ENCODE measurements around the gene ANKRD42.

The ANKRD42 gene

DNA sequence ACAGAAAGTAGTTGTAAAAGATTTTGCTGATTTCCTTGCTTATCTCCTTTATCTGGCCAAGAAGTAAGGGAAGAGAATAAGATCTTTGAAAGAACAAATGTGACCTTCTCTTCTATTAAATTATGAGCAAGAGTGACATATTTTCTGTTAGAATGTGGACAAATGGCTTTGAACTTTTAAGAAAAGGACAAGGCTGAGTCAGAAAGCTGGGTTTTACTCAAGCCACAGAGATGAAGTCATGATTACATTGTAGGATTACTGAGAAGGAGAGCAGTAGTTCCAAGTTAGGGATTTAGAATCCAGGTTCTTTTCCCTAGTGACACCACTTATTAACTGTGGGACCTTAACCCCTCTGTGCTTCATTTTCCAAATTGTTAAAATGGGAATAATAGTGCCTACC is 79.1 kb downstream of the ANKRD42 start:
- Histone ChIP-seq H3K4me1 (no peaks in the 10 kb centered on the region), H3K27me3 (no peaks in the 10 kb centered on the region), H3K9me3 (no peaks in the 10 kb centered on the region), H3K4me3 (ENCODE audit: low read depth, low read length) (no peak overlapping the region), H3K36me3 (peaks cover 20% of the 10 kb centered on the region)
- TF ChIP-seq, protein P1, sequence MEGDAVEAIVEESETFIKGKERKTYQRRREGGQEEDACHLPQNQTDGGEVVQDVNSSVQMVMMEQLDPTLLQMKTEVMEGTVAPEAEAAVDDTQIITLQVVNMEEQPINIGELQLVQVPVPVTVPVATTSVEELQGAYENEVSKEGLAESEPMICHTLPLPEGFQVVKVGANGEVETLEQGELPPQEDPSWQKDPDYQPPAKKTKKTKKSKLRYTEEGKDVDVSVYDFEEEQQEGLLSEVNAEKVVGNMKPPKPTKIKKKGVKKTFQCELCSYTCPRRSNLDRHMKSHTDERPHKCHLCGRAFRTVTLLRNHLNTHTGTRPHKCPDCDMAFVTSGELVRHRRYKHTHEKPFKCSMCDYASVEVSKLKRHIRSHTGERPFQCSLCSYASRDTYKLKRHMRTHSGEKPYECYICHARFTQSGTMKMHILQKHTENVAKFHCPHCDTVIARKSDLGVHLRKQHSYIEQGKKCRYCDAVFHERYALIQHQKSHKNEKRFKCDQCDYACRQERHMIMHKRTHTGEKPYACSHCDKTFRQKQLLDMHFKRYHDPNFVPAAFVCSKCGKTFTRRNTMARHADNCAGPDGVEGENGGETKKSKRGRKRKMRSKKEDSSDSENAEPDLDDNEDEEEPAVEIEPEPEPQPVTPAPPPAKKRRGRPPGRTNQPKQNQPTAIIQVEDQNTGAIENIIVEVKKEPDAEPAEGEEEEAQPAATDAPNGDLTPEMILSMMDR (IDR thresholded peaks at IDR 0.05; ENCODE audit: low read depth, low read length), result no peak
- DNase-seq, result no peak

- H3K27me3 ChIP-seq, result no peaks in the 10 kb centered on the region
- H3K4me1 ChIP-seq, result no peaks in the 10 kb centered on the region
- TF ChIP-seq, protein P1 (IDR thresholded peaks at IDR 0.05; ENCODE audit: low read depth, low read length), result no peak
- H3K36me3 ChIP-seq, result peaks cover 26% of the 10 kb centered on the region
- no peak overlapping the region for H3K4me3 ChIP-seq (ENCODE audit: low read depth, low read length)
- H3K9me3 ChIP-seq, result no peaks in the 10 kb centered on the region
- DNase-seq, result no peak
Measured at GRCh38 chr11:83275888-83276641, 82.6 kb downstream of the ANKRD42 start.

DNA sequence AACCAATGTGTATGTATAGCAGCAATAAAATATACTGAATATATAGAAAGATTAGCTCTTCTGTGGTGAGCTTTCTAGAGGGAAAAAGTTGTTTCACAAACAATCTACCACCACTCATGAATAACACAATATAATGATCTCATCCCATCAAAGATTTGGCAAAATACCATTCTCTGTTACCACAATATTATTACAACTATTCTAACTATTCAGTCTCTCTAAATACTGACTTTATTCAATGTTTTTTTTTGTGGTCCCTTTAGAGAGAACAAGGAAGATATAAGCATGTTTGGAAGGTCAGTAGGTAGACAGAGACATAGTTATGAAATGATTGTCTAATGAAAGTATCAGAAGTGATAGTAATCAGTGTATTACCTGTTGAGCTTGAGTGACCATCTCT is 84.8 kb downstream of the ANKRD42 start:
- H3K27me3 ChIP-seq, result no peaks in the 10 kb centered on the region

GRCh38 chr11:83280256-83280655 is 86.7 kb downstream of the ANKRD42 start:
- DNase-seq, result no peak
- TF ChIP-seq, protein P1 (IDR thresholded peaks at IDR 0.05; ENCODE audit: low read depth, low read length), result no peak
- H3K27me3 ChIP-seq, result no peaks in the 10 kb centered on the region
- H3K9me3 ChIP-seq, result no peaks in the 10 kb centered on the region
- H3K4me3 ChIP-seq (ENCODE audit: low read depth, low read length), result no peak overlapping the region
- H3K36me3 ChIP-seq, result peaks cover 17% of the 10 kb centered on the region
- H3K4me1 ChIP-seq, result no peaks in the 10 kb centered on the region

More for the DNA sequence above, 84.8 kb downstream of the ANKRD42 start:
- DNase-seq, result no peak
- Histone ChIP-seq H3K4me3 (ENCODE audit: low read depth, low read length) (no peak overlapping the region), H3K4me1 (no peaks in the 10 kb centered on the region), H3K36me3 (peaks cover 17% of the 10 kb centered on the region), H3K9me3 (no peaks in the 10 kb centered on the region)
- TF ChIP-seq, protein P1 (IDR thresholded peaks at IDR 0.05; ENCODE audit: low read depth, low read length), result no peak

DNA sequence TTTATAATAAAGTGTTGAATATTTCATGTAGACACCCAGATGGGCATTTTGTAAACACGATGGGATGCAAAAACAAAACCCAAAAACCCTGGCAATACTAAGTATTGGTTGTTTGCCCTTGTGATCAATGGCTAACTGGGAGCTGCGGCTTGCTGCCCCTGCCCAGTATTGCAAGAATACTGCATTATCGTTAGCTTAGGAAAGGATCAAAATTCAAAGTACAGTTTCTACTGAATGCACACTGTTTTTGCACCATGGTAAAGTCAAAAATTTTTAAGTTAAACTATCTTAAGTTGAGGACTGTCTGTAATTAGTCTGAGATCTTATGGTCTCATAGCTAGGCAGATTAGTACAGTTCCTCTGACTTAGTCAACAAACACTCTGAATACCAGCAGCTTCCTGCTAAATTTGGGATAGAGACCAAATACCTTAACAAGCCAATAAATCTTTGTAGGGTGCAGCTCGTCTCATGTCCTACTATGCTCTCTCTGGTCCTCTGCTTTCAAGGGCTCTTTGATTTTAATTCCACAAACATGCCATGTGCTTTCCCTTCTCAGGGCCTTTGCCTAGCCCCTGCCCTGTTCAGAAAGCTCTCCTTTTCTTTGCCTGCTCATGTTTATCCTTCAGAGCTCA is 88.7 kb downstream of the ANKRD42 start:
- Histone ChIP-seq H3K4me1 (no peaks in the 10 kb centered on the region), H3K9me3 (no peaks in the 10 kb centered on the region), H3K36me3 (peaks cover 7% of the 10 kb centered on the region), H3K4me3 (ENCODE audit: low read depth, low read length) (no peak overlapping the region), H3K27me3 (no peaks in the 10 kb centered on the region)
- no peak for DNase-seq
- TF ChIP-seq, protein P1 (IDR thresholded peaks at IDR 0.05; ENCODE audit: low read depth, low read length), result no peak
